Epidermal melanocyte (primary cell): Measurements from ENCODE around the gene TCEA2.

ENCODE experiments used
- DNase-seq: peaks from one replicate; pipeline ENCODE4 v3.0.0; 2011; ENCODE audit warnings: low spot score; ENCODE audit not compliant: insufficient read length

The TCEA2 gene

GRCh38 chr20:64092258-64093012 lies 29.4 kb downstream of the TCEA2 start:
- DNase-seq: no peak

GRCh38 chr20:64093013-64093503 lies 30.1 kb downstream of the TCEA2 start:
- DNase-seq: no peak

GRCh38 chr20:64095455-64095854 lies 32.5 kb downstream of the TCEA2 start:
- DNase-seq: no peak

GRCh38 chr20:64095927-64096326 lies 32.9 kb downstream of the TCEA2 start:
- DNase-seq: no peak

GRCh38 chr20:64096535-64096934 lies 33.5 kb downstream of the TCEA2 start:
- DNase-seq: no peak

GRCh38 chr20:64098471-64099013 lies 35.5 kb downstream of the TCEA2 start:
- DNase-seq: no peak

- no peak for DNase-seq
These were observed 36.2 kb downstream of the TCEA2 start for GRCh38 chr20:64099086-64099786.

GRCh38 chr20:64099880-64100565 lies 37.0 kb downstream of the TCEA2 start:
- DNase-seq: no peak

GRCh38 chr20:64100566-64100888 lies 37.5 kb downstream of the TCEA2 start:
- no peak for DNase-seq

GRCh38 chr20:64100946-64101688 lies 38.1 kb downstream of the TCEA2 start:
- DNase-seq: no peak

GRCh38 chr20:64101731-64102621 lies 39.0 kb downstream of the TCEA2 start:
- DNase-seq: no peak

GRCh38 chr20:64102647-64103354 lies 39.8 kb downstream of the TCEA2 start:
- DNase-seq: no peak

GRCh38 chr20:64103871-64104666 lies 41.1 kb downstream of the TCEA2 start:
- DNase-seq: no peak

GRCh38 chr20:64104667-64105451 lies 41.9 kb downstream of the TCEA2 start:
- no peak for DNase-seq

GRCh38 chr20:64105846-64106434 lies 42.9 kb downstream of the TCEA2 start:
- no peak for DNase-seq

GRCh38 chr20:64106435-64106961 lies 43.5 kb downstream of the TCEA2 start:
- DNase-seq: no peak

- DNase-seq: no peak
These were observed 44.2 kb downstream of the TCEA2 start, which contains the start of gene NPBWR2 for GRCh38 chr20:64106981-64107735. NPBWR2 (minus strand) TSS chr20:64107565; CDS start chr20:64106831, 734 bp downstream.
